Measurements from ENCODE around the gene VEZT. TPM values are rescaled to one million over a fixed set of nuclear protein-coding genes. Genes with fewer than 3 reads are reported as not detected.

The VEZT gene
- total and polyA plus RNA-seq, 10 of the 15 experiments (the other 5 are each of a cell fraction or from before 2014, with no cell fraction given) = 32.8 to 134 (median 66.2) TPM

- no peak overlapping the region for H3K27ac ChIP-seq (ENCODE audit: control insufficient read depth, insufficient read depth)
- no peak overlapping the region for H3K9ac ChIP-seq (ENCODE audit: control insufficient read depth, insufficient read depth, low read length)
- ChIA-PET CTCF (interaction anchor here (3.2 kb wide), 1 partner anchor 104 kb away, joined by 10 read pairs; no protein-coding TSS in a partner anchor), SMC1A (ENCODE audit: uncharacterized antibody, unreplicated experiment) (interaction anchor here (1.0 to 1.4 kb wide), 2 partner anchors 21 to 296 kb away, joined by 3 to 4 read pairs; no protein-coding TSS in a partner anchor), RAD21 (ENCODE audit: unreplicated experiment) (no interaction called here), POLR2A (no interaction called here)
- no peaks in the 10 kb centered on the region for H4K20me1 ChIP-seq (ENCODE audit: control insufficient read depth, insufficient read depth)
- no peak overlapping the region for H3K4me3 ChIP-seq
- H3K27me3 ChIP-seq (replicated peaks in 1 of 2; ENCODE audit: control insufficient read depth in 2 of 2, insufficient read depth in 2 of 2, low read length in 1 of 2) = no peaks in the 10 kb centered on the region
- in situ Hi-C loops (cut with MboI) = no loop called here
- H2AFZ ChIP-seq (ENCODE audit: control insufficient read depth, low read depth, low read length) = no peak overlapping the region
- H3K79me2 ChIP-seq (ENCODE audit: control insufficient read depth, insufficient read depth, low read length) = peaks cover 84% of the 10 kb centered on the region
- no peak for TF ChIP-seq SUPT20H (IDR thresholded peaks at IDR 0.05; ENCODE audit: borderline replicate concordance, control insufficient read depth, low read depth, low read length)
- FAIRE-seq (no peak), ATAC-seq (no peak), DNase-seq (ENCODE audit: low read depth, low spot score) (no peak)
- intact Hi-C loops (cut with micrococcal nuclease; ENCODE audit: unreplicated experiment) = no loop called here
- H3K9me3 ChIP-seq (replicated peaks; ENCODE audit: control insufficient read depth, insufficient read depth, low read length) = no peaks in the 10 kb centered on the region
- H3K4me1 ChIP-seq (ENCODE audit: control insufficient read depth, insufficient read depth, low read length) = no peaks in the 10 kb centered on the region
- peak overlapping the region; percentile 51 for H3K4me2 ChIP-seq (ENCODE audit: control insufficient read depth, insufficient read depth)
- H3K36me3 ChIP-seq (ENCODE audit: control insufficient read depth in 2 of 2, insufficient read depth in 2 of 2, low read length in 1 of 2) = peaks cover 3 to 9% of the 10 kb centered on the region in 2 experiments
- no TSS peak for BruUV-seq (replicated peaks)
These were observed 3.1 kb downstream of the VEZT start for GRCh38 chr12:95220726-95221125.

- Histone ChIP-seq H4K20me1 (ENCODE audit: control insufficient read depth, insufficient read depth) (no peaks in the 10 kb centered on the region), H3K27me3 (replicated peaks in 1 of 2; ENCODE audit: control insufficient read depth in 2 of 2, insufficient read depth in 2 of 2, low read length in 1 of 2) (no peaks in the 10 kb centered on the region), H3K27ac (ENCODE audit: control insufficient read depth, insufficient read depth) (no peak overlapping the region; the same call in 1 of the 2 replicates), H3K4me1 (ENCODE audit: control insufficient read depth, insufficient read depth, low read length) (no peaks in the 10 kb centered on the region), H3K4me2 (ENCODE audit: control insufficient read depth, insufficient read depth) (no peak overlapping the region), H3K4me3 (no peak overlapping the region), H3K36me3 (ENCODE audit: control insufficient read depth in 2 of 2, insufficient read depth in 2 of 2, low read length in 1 of 2) (peaks cover 3 to 9% of the 10 kb centered on the region in 2 experiments), H2AFZ (ENCODE audit: control insufficient read depth, low read depth, low read length) (no peak overlapping the region), H3K9me3 (replicated peaks; ENCODE audit: control insufficient read depth, insufficient read depth, low read length) (no peaks in the 10 kb centered on the region), H3K79me2 (ENCODE audit: control insufficient read depth, insufficient read depth, low read length) (peaks cover 82% of the 10 kb centered on the region), H3K9ac (ENCODE audit: control insufficient read depth, insufficient read depth, low read length) (no peak overlapping the region)
- no TSS peak for BruUV-seq (replicated peaks)
- ChIA-PET POLR2A (no interaction called here), SMC1A (ENCODE audit: uncharacterized antibody, unreplicated experiment) (interaction anchor here (0.6 kb wide), 1 partner anchor 444 kb away, joined by 3 read pairs; no protein-coding TSS in a partner anchor), CTCF (interaction anchor here (0.9 to 2.1 kb wide), 3 partner anchors 9 to 310 kb away, joined by 3 to 7 read pairs (median 6); no protein-coding TSS in a partner anchor), RAD21 (ENCODE audit: unreplicated experiment) (no interaction called here)
- no peak for FAIRE-seq
- no peak for ATAC-seq
- in situ Hi-C loops (cut with MboI) = no loop called here
- intact Hi-C loops (cut with micrococcal nuclease; ENCODE audit: unreplicated experiment) = no loop called here
- no peak for DNase-seq (ENCODE audit: low read depth, low spot score)
- WGBS (ENCODE audit: insufficient coverage, insufficient replicate concordance, low lambda C conversion rate, missing lambda C conversion rate) = 99% methylated on average over 8 of the region's 8 CpGs
- TF ChIP-seq ZNF687 (IDR thresholded peaks at IDR 0.05) (no peak), TARDBP (IDR thresholded peaks at IDR 0.05; ENCODE audit: borderline replicate concordance) (no peak), TCF3 (IDR thresholded peaks at IDR 0.05; ENCODE audit: borderline replicate concordance, insufficient read depth, low read depth, low read length) (no peak), NFYA (IDR thresholded peaks at IDR 0.05; ENCODE audit: borderline replicate concordance, low read depth, low read length) (no peak), STAT1 (conservative IDR thresholded peaks at IDR 0.05) (no peak), MEF2A (IDR thresholded peaks at IDR 0.05; ENCODE audit: insufficient read depth, low read depth, low read length) (no peak), SMAD5 (IDR thresholded peaks at IDR 0.05; ENCODE audit: low read depth) (no peak), CBX3 (IDR thresholded peaks at IDR 0.05; ENCODE audit: borderline replicate concordance, low read depth) (no peak), TCF7 (IDR thresholded peaks at IDR 0.05; ENCODE audit: borderline replicate concordance) (no peak)
These were observed 6.9 kb downstream of the VEZT start for GRCh38 chr12:95224202-95225170.
